NCI-H1930 (cell line): ENCODE results near the gene ACCSL.

Experiments
- DNase-seq, 2 experiments: peaks; one replicate each; lab custom pipeline; 2025; lab: John Stamatoyannopoulos, UW

ACCSL gene

GRCh38 chr11:44097821-44098220 lies 50.0 kb downstream of the ACCSL start:
- no peak for DNase-seq

- no peak for DNase-seq
Measured at GRCh38 chr11:44101098-44101497, 53.3 kb downstream of the ACCSL start.

GRCh38 chr11:44104481-44105294 lies 56.9 kb downstream of the ACCSL start:
- DNase-seq: no peak

GRCh38 chr11:44108260-44108659 lies 60.5 kb downstream of the ACCSL start:
- DNase-seq: no peak
